ENCODE measurements around the gene DOCK10.

DOCK10 gene

DNA sequence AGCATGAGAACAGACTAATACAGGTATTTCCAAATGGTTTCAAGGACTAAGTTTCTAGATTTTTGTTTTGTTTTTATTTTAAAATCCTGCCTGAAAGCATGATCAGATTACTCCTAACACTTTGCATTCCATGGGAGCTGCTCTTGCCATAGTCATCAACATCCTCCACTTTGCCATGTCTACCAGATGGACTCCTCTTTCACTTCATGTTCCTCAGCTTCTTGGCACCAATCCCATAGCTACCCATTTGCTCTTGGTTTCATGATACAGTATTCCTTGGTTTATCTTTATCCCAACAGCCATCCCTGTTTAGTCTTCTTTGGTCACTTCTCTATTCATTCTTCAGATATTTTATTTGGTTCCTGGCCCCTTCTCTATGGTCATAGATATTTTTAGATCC is 171.9 kb downstream of the DOCK10 start:
- no peak for DNase-seq (ENCODE audit: low spot score)
- TF ChIP-seq, protein P1, sequence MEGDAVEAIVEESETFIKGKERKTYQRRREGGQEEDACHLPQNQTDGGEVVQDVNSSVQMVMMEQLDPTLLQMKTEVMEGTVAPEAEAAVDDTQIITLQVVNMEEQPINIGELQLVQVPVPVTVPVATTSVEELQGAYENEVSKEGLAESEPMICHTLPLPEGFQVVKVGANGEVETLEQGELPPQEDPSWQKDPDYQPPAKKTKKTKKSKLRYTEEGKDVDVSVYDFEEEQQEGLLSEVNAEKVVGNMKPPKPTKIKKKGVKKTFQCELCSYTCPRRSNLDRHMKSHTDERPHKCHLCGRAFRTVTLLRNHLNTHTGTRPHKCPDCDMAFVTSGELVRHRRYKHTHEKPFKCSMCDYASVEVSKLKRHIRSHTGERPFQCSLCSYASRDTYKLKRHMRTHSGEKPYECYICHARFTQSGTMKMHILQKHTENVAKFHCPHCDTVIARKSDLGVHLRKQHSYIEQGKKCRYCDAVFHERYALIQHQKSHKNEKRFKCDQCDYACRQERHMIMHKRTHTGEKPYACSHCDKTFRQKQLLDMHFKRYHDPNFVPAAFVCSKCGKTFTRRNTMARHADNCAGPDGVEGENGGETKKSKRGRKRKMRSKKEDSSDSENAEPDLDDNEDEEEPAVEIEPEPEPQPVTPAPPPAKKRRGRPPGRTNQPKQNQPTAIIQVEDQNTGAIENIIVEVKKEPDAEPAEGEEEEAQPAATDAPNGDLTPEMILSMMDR (IDR thresholded peaks at IDR 0.05; ENCODE audit: borderline replicate concordance, control extremely low read depth, extremely low read depth, insufficient read depth, missing control alignments), result no peak
- in situ Hi-C loops (cut with MboI; ENCODE audit: low sequenced_read_pairs, unreplicated experiment), result no loop called here

DNA sequence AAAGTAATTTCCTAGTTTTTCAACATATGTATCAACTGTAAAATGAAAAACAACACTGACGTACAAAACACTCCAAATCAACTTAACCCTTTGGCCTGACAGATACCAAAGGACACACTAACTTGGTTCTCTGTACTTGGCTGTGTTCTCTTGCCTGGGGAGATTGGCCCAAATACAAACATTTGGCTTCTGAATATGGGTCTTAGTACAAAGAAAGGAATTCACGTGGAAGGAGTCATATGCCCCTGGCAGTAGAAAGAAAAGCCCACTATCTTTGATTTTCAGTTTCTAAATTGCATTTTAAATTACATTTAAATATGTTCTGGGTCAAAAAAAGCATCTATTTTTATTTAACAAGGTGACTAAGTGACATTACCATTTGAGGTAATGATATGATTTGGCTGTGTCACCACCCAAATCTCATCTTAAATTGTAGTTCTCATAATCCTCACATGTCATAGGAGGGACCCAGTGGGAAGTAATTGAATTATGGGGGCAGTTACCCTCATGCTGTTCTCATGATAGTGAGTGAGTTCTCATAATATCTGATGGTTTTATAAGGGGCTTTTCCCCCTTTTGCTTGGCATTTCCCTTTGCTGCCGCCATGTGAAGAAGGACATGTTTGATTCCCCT is 172.6 kb downstream of the DOCK10 start:
- TF ChIP-seq, protein P1 (IDR thresholded peaks at IDR 0.05; ENCODE audit: borderline replicate concordance, control extremely low read depth, extremely low read depth, insufficient read depth, missing control alignments), result no peak
- in situ Hi-C loops (cut with MboI; ENCODE audit: low sequenced_read_pairs, unreplicated experiment), result no loop called here
- DNase-seq (ENCODE audit: low spot score), result no peak

DNA sequence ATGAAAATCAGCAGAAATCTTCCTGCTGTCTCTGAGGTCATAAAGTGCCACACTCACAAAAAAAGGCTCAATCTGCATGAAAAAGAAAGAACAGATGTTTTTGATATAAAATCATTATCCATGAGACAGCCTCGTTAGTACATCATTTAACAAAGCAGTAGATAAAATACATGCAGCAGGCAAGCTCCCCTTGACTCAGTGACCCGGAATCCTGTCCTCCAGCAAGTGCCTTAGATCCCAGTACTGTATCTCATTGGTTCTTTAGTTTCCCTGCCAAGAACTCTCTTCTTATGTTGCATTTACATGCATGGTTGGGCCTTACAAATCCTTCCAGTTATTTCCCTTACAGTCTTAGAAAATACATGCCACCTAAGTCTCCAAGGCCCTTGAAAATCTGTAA is 177.3 kb downstream of the DOCK10 start:
- in situ Hi-C loops (cut with MboI; ENCODE audit: low sequenced_read_pairs, unreplicated experiment), result no loop called here
- TF ChIP-seq, protein P1 (IDR thresholded peaks at IDR 0.05; ENCODE audit: borderline replicate concordance, control extremely low read depth, extremely low read depth, insufficient read depth, missing control alignments), result no peak
- no peak for DNase-seq (ENCODE audit: low spot score)

DNA sequence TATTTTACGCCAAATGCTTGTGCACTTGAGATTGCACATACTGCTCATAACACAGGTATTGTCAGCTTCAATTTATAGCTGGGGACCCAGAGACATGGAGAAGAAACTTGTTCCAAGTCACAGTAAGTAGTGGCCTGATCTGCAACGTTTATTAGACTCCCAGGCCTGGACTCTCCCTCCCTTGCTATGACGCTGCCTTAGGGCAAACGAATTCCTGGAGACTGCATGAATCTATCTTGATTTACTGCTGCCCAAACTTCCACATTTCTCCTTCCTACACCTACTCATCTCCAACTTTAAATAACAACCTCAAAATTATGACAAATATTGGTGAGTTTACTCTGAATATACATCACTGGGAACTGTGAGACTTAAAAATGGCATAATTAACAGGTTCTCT is 181.0 kb downstream of the DOCK10 start:
- in situ Hi-C loops (cut with MboI; ENCODE audit: low sequenced_read_pairs, unreplicated experiment), result no loop called here
- no peak for DNase-seq (ENCODE audit: low spot score)
- TF ChIP-seq, protein P1 (IDR thresholded peaks at IDR 0.05; ENCODE audit: borderline replicate concordance, control extremely low read depth, extremely low read depth, insufficient read depth, missing control alignments), result no peak

DNA sequence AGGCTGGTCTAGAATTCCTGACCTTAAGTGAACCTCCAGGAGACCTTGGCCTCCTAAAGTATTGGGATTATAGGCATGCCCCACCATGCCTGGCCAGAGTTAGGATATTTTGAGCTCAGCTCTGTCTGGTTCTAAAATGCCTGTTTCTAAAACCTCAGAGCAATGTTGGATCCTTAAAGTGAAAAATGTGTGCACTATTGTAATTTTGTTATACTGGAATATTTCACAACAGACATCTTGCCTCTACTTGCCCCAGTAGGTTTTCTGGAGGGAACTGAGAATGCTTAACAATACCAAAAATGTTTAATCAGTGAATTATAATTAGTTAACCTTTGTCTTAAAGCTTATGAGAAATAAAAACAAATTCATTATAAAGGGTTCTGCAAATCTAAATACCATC is 181.5 kb downstream of the DOCK10 start:
- no peak for DNase-seq (ENCODE audit: low spot score)
- in situ Hi-C loops (cut with MboI; ENCODE audit: low sequenced_read_pairs, unreplicated experiment), result no loop called here
- TF ChIP-seq, protein P1 (IDR thresholded peaks at IDR 0.05; ENCODE audit: borderline replicate concordance, control extremely low read depth, extremely low read depth, insufficient read depth, missing control alignments), result no peak

DNA sequence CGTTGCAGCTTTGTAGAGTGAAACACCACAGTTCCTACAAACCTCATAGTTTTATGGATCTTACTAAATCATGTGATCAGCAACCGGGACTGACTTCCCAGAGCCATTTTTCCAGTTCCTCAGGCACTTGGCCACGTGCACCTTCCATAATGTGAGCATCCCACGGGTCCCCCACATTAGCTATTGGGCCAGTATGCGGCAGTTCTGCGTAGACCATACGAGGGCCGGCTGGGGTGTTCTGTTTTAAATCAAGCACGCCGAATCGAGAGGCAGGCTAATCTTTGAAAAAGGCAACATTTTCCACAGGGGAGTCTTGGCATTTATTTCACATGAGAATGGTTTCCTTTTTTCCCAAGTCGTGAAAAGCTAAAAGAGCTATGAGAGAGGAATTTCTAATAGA is 190.5 kb downstream of the DOCK10 start:
- TF ChIP-seq, protein P1 (IDR thresholded peaks at IDR 0.05; ENCODE audit: borderline replicate concordance, control extremely low read depth, extremely low read depth, insufficient read depth, missing control alignments), result no peak
- in situ Hi-C loops (cut with MboI; ENCODE audit: low sequenced_read_pairs, unreplicated experiment), result no loop called here
- DNase-seq (ENCODE audit: low spot score), result no peak
